Neuronal stem cell (in vitro differentiated cells): ENCODE results near the gene TUBB2B.
"Not testable (repeated sequence)": the region's sequence is repeated elsewhere in the genome, so short reads cannot be mapped to it uniquely, and the experiment has no call there.

Source experiments
- DNase-seq: peaks from one replicate; pipeline ENCODE4 v3.0.0-alpha.2; 2013; ENCODE audit warnings: low spot score
- H2AFZ ChIP-seq: one replicate; pipeline ENCODE4 v1.6.1; 2013; ENCODE audit warnings: mild to moderate bottlenecking, low read length, inconsistent platforms
- H2AK5ac ChIP-seq: 2 replicates; pipeline ENCODE4 v1.6.1; 2013; ENCODE audit warnings: low read depth, mild to moderate bottlenecking, inconsistent platforms, low read length, moderate library complexity, mixed read lengths
- H2BK120ac ChIP-seq: 2 replicates; pipeline ENCODE4 v1.6.1; 2013; ENCODE audit warnings: low read depth, mild to moderate bottlenecking, inconsistent platforms, low read length, moderate library complexity, mixed read lengths
- H2BK12ac ChIP-seq: one replicate; pipeline ENCODE4 v1.6.1; 2013; ENCODE audit warnings: low read length, inconsistent platforms
- H2BK15ac ChIP-seq: 2 replicates; pipeline ENCODE4 v1.6.1; 2013; ENCODE audit warnings: mild to moderate bottlenecking, low read length, inconsistent platforms, mixed read lengths
- H2BK5ac ChIP-seq: one replicate; pipeline ENCODE4 v1.6.1; 2013; ENCODE audit warnings: inconsistent platforms, mild to moderate bottlenecking, low read length, moderate library complexity
- H3K14ac ChIP-seq: one replicate; pipeline ENCODE4 v1.6.1; 2013; ENCODE audit warnings: low read length, inconsistent platforms
- H3K18ac ChIP-seq: 2 replicates; pipeline ENCODE4 v1.6.1; 2013; ENCODE audit warnings: low read length, inconsistent platforms
- H3K23ac ChIP-seq: 2 replicates; pipeline ENCODE4 v1.6.1; 2013; ENCODE audit warnings: low read depth, mild to moderate bottlenecking, mixed read lengths, low read length, inconsistent platforms; ENCODE audit not compliant: poor library complexity
- H3K27ac ChIP-seq: replicated peaks from 3 replicates; pipeline ENCODE4 v1.5.1; 2013; ENCODE audit warnings: low read length, inconsistent platforms
- H3K27me3 ChIP-seq, 3 experiments: 2 replicates each; pipeline ENCODE4 v1.6.1; 2013; ENCODE audit warnings: low read length in 3 of 3, mild to moderate bottlenecking in 2 of 3, inconsistent platforms in 1 of 3, low read depth in 1 of 3, mixed read lengths in 1 of 3, moderate library complexity in 1 of 3; ENCODE audit not compliant: control insufficient read depth in 3 of 3, insufficient read depth in 3 of 3
- H3K36me3 ChIP-seq, 2 donors: replicated peaks in 1 of 2; 2 replicates each; pipeline ENCODE4 v1.6.1; 2013; ENCODE audit warnings: low read length in 2 of 2; ENCODE audit not compliant: control insufficient read depth in 2 of 2, insufficient read depth in 2 of 2
- H3K4ac ChIP-seq: 2 replicates; pipeline ENCODE4 v1.6.1; 2013; ENCODE audit warnings: inconsistent platforms, mild to moderate bottlenecking, low read length, moderate library complexity
- H3K4me1 ChIP-seq, 2 donors: 1 replicate in 1 of 2; 2 replicates in 1 of 2; pipeline ENCODE4 v1.6.1; 2013; ENCODE audit warnings: low read length in 2 of 2, low read depth in 1 of 2; ENCODE audit not compliant: control insufficient read depth in 2 of 2, insufficient read depth in 1 of 2
- H3K4me2 ChIP-seq: one replicate; pipeline ENCODE4 v1.6.1; 2013; ENCODE audit warnings: mild to moderate bottlenecking, low read length, inconsistent platforms; ENCODE audit not compliant: insufficient read depth, poor library complexity, severe bottlenecking
- H3K4me3 ChIP-seq, 2 donors: 2 replicates each; pipeline ENCODE4 v1.5.1; 2013; ENCODE audit warnings: low read length in 2 of 2, mild to moderate bottlenecking in 2 of 2, inconsistent platforms in 1 of 2, moderate library complexity in 1 of 2
- H3K79me1 ChIP-seq: one replicate; pipeline ENCODE4 v1.6.1; 2013; ENCODE audit warnings: low read depth, mild to moderate bottlenecking, inconsistent platforms, low read length, moderate library complexity
- H3K9ac ChIP-seq: one replicate; pipeline ENCODE4 v1.6.1; 2013; ENCODE audit warnings: mild to moderate bottlenecking, low read depth, low read length, inconsistent platforms; ENCODE audit not compliant: poor library complexity
- H3K9me3 ChIP-seq, 2 donors: replicated peaks in 1 of 2; 2 replicates each; pipeline versions ENCODE3 to v1.6.1; 2013; ENCODE audit warnings: low read length in 2 of 2, mild to moderate bottlenecking in 2 of 2, inconsistent platforms in 1 of 2, low read depth in 1 of 2, mixed read lengths in 1 of 2, moderate library complexity in 1 of 2; ENCODE audit not compliant: control insufficient read depth in 2 of 2, insufficient read depth in 1 of 2
- H4K8ac ChIP-seq: one replicate; pipeline ENCODE4 v1.6.1; 2013; ENCODE audit warnings: low read depth, mild to moderate bottlenecking, inconsistent platforms, low read length, moderate library complexity
- H4K91ac ChIP-seq: one replicate; pipeline ENCODE4 v1.6.1; 2013; ENCODE audit warnings: low read length, low read depth, mild to moderate bottlenecking, inconsistent platforms; ENCODE audit not compliant: poor library complexity
- WGBS, 2 donors: extraction: QIAGEN DNeasy Blood & Tissue Kit; methylation state at CpG; one replicate each; pipeline ENCODE4 v1.1.7; 2013; ENCODE audit warnings: missing lambda C conversion rate in 2 of 2, mixed read lengths in 1 of 2; ENCODE audit not compliant: insufficient read length in 2 of 2, insufficient replicate concordance in 1 of 2; ENCODE audit errors: extremely low coverage in 2 of 2; 5-methylcytosine and 5-hydroxymethylcytosine counted together

The TUBB2B gene

GRCh38 chr6:3247255-3248146, 20.0 kb upstream of the TUBB2B start:
- H3K18ac ChIP-seq = peak overlapping the region; percentile 61
- H4K8ac ChIP-seq = no peak overlapping the region
- H2BK12ac ChIP-seq = no peak overlapping the region
- no peaks in the 10 kb centered on the region for H3K27me3 ChIP-seq
- H2BK15ac ChIP-seq = peak overlapping the region; percentile 50
- H3K9ac ChIP-seq = peak overlapping the region; percentile 7
- peak overlapping the region; percentile 85 for H2AFZ ChIP-seq
- no peak overlapping the region for H3K4ac ChIP-seq
- H3K27ac ChIP-seq = peak overlapping the region; percentile 39
- no peak overlapping the region for H2BK5ac ChIP-seq
- H3K14ac ChIP-seq = no peak overlapping the region
- H2BK120ac ChIP-seq = no peak overlapping the region
- no peak overlapping the region for H3K4me3 ChIP-seq
- no peak overlapping the region for H4K91ac ChIP-seq
- no peaks in the 10 kb centered on the region for H3K9me3 ChIP-seq
- H3K4me2 ChIP-seq = no peak overlapping the region
- H2AK5ac ChIP-seq = no peak overlapping the region
- WGBS, 2 donors = no CpG with 5 or more reads among the region's 36 CpGs
- DNase-seq = no peak
- H3K36me3 ChIP-seq = peaks cover 0 to 22% of the 10 kb centered on the region in 2 donors
- no peaks in the 10 kb centered on the region for H3K79me1 ChIP-seq
- H3K23ac ChIP-seq = no peak overlapping the region
- H3K4me1 ChIP-seq = peaks cover 22 to 42% of the 10 kb centered on the region in 2 donors

GRCh38 chr6:3245216-3245615, 17.8 kb upstream of the TUBB2B start:
- Histone ChIP-seq H3K14ac (no peak overlapping the region), H3K23ac (no peak overlapping the region), H3K4me2 (no peak overlapping the region), H3K27ac (no peak overlapping the region), H3K9me3 (no peaks in the 10 kb centered on the region), H4K8ac (no peak overlapping the region), H2AFZ (no peak overlapping the region), H3K4me1 (peaks cover 21 to 31% of the 10 kb centered on the region in 2 donors), H3K9ac (no peak overlapping the region), H3K27me3 (no peaks in the 10 kb centered on the region), H3K4ac (no peak overlapping the region), H4K91ac (no peak overlapping the region), H2AK5ac (no peak overlapping the region), H2BK12ac (no peak overlapping the region), H3K18ac (no peak overlapping the region), H3K36me3 (peaks cover 0 to 22% of the 10 kb centered on the region in 2 donors), H2BK15ac (no peak overlapping the region), H2BK5ac (no peak overlapping the region), H3K79me1 (no peaks in the 10 kb centered on the region), H2BK120ac (no peak overlapping the region), H3K4me3 (no peak overlapping the region)
- no CpG with 5 or more reads among the region's 5 CpGs for WGBS, 2 donors
- DNase-seq = no peak

GRCh38 chr6:3244832-3245161, 17.3 kb upstream of the TUBB2B start:
- H2BK5ac ChIP-seq, DNase-seq, H3K27me3 ChIP-seq, H2BK120ac ChIP-seq, H3K14ac ChIP-seq, H3K9ac ChIP-seq, H4K91ac ChIP-seq, H3K4me2 ChIP-seq, H3K23ac ChIP-seq, H4K8ac ChIP-seq, H2AK5ac ChIP-seq, H2AFZ ChIP-seq, H2BK12ac ChIP-seq, H3K4ac ChIP-seq, H3K9me3 ChIP-seq, H3K4me3 ChIP-seq, H3K18ac ChIP-seq, H2BK15ac ChIP-seq, H3K79me1 ChIP-seq, H3K27ac ChIP-seq: not testable (repeated sequence)
- WGBS, 2 donors = no CpG with 5 or more reads among the region's 7 CpGs
- Histone ChIP-seq H3K36me3 (peaks cover 0 to 22% of the 10 kb centered on the region in 2 donors), H3K4me1 (peaks cover 17 to 27% of the 10 kb centered on the region in 2 donors)

- Histone ChIP-seq H3K23ac (no peak overlapping the region), H3K4me3 (no peak overlapping the region), H2BK15ac (no peak overlapping the region), H2BK120ac (no peak overlapping the region), H2BK12ac (no peak overlapping the region), H2BK5ac (no peak overlapping the region), H3K4me2 (no peak overlapping the region), H3K79me1 (no peaks in the 10 kb centered on the region), H3K9me3 (no peaks in the 10 kb centered on the region), H3K9ac (no peak overlapping the region), H3K18ac (no peak overlapping the region), H3K4ac (no peak overlapping the region), H2AFZ (no peak overlapping the region), H3K27ac (no peak overlapping the region), H2AK5ac (no peak overlapping the region), H4K91ac (no peak overlapping the region), H3K36me3 (peaks cover 0 to 22% of the 10 kb centered on the region in 2 donors), H3K4me1 (peaks cover 16 to 22% of the 10 kb centered on the region in 2 donors), H3K27me3 (no peaks in the 10 kb centered on the region), H3K14ac (no peak overlapping the region), H4K8ac (no peak overlapping the region)
- DNase-seq = no peak
- no CpG with 5 or more reads among the region's 8 CpGs for WGBS, 2 donors
Observed at GRCh38 chr6:3244003-3244831, 16.8 kb upstream of the TUBB2B start.
